ENCODE results near the gene DSCAM.
"Not testable (repeated sequence)": the region's sequence is repeated elsewhere in the genome, so short reads cannot be mapped to it uniquely, and the experiment has no call there.

DSCAM gene

DNA sequence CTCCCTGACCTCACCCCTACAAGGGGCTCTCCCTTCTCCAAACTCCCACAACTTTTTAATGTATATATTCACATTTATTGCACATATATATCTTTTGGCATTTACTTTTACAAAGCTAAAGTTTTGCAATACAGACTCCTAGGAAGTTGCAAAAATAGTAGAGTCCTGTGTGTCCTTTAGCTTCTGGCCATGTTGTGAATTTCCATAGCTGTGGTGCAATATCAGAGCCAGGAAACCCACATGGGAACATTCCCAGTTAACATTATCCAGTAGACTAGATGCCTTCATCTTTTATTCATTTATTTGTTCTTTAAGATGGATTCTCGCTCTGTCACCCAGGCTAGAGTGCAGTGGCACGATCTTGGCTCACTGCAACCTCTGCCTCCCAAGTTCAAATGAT, 636.7 kb downstream of the DSCAM start:
- no peak for FAIRE-seq

DNA sequence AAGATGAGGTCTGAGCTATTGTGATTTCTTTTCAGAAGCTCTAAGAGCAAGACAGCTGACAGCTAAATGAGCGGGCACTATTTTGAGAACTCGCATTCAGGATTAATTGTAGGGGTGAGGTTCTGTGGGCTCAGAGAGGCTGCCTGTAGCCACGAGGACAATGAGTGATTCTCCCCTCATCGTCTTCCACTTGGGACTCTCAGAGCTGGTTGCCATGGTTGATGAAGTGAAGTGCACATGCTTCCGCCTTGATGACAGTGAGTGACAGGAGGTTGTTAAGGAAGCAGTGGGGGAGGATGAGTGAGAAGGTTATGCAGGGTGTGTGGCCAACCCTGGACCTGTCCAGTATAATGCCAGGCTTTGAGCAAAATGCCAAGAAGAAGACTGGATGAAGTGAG, 638.0 kb downstream of the DSCAM start:
- FAIRE-seq: no peak

DNA sequence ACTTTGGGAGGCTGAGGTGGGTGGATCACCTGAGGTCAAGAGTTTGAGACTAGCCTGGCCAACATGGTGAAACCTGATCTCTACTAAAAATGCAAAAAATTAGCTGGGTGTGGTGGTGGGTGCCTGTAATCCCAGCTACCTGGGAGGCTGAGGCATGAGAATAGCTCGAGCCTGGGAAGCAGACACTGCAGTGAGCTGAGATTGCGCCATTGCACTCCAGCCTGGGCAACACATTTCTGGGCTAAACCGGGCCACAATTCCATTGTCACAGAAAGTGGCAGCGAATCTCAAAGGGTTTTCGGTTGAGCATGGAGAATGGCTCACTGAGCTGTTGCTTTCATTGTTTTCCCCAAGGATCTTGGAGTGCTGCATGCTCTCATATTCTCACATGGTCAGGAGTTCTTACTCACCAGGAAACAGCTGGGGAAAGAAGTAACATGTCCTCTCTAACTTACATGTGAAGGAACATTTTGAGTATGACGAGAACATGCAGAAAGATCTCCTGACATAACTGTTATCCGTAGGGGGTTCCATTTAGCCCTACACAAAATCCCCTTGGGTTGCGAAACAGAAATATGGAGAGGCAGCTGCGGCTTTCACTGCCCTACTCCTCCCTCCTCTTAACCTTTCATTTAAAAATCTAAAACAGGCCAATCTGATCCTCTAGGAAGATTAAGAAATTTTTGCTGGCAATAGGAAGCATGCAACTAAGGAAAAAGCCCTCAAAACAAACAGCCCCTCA, 638.6 kb downstream of the DSCAM start:
- no peak for FAIRE-seq

DNA sequence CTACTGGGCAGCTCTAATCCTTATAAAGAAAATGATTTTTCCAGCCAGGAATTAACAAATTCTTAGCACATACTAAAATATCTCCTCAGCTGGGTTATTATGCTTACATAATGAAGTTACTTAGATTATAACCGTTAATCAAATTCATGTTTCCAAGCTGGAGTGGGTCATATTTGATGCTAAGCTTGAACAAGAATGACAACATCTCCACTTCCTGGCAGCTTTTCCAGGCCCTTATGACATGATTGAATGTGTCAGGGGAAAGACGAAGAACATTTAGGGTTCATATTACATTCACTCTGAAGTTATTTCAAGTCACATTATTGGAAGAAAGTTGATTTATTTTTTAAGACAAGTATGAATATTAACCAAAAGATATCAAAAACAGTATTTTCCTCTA, 646.0 kb downstream of the DSCAM start:
- FAIRE-seq: no peak

DNA sequence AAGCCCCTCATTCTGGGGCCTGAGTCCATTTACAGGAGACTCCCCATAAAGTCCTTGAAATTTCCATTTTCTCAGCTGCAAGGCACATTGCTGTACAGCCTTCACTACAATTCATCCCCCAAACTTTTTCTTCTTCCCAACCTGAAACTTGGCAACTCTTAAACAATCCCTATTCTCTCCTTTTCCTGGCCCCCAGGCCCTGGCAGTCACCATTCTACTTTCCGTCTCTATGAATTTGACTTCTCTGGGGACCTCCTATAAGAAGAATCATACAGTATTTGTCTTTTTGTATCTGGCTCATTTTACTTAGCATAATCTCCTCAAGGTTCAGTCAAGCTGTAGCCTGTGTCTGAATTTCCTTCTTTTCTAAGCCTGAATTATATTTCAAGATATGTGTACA, 646.8 kb downstream of the DSCAM start:
- no peak for FAIRE-seq

DNA sequence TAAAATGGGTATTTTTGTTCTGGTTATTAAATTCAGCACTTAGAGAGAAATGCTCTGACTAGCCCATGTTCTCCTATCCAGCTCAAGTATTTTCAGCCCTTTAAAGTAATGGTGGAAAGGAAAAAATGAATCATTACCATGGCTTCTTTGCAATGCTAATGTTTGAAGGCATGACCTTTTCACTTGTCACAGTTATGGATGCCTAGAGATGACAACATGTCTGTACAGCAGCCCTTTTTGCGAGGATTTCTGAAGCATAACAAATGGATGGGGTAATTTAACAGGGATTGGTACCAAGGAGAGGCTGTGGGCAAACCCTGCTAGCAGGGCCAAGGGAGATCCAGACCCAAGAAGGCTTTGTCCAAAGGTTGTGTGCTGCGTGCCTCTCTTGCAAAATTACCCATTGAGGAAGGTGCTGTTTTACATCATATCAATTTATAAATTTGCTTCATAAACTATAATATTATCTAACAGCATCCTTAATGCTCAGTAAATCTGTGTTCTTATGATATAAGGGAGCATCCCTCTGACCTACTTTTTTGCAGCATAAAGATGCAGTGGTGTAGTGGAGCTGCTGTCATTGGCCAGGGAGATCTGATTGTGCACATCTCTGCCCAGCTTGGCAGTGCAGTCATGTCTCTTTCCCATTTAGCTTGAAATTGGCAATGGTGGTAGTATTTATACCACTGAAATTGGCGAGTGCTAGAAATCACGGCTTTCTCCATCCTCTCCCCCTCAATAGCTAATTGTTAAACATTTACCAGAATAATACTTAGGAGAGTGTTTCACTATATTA, 652.6 kb downstream of the DSCAM start:
- FAIRE-seq: no peak

DNA sequence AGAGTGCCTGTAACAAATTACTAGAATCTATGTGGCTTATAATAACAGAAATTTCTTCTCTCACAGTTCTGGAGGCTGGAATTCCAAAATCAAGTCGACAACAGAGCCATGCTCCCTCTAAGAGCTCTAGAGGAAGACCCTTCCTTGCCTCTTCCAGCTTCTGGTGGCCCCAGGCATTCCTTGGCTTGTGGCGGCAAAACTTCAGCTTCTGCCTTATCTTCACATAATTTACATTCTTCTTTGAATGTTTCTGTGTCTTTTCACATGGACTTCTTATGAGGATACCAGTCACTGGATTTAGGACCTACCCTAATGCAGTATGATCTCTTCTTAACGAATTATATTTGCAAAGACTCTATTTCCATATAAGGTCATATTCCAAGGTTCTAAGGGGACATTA, 655.3 kb downstream of the DSCAM start:
- no peak for FAIRE-seq

DNA sequence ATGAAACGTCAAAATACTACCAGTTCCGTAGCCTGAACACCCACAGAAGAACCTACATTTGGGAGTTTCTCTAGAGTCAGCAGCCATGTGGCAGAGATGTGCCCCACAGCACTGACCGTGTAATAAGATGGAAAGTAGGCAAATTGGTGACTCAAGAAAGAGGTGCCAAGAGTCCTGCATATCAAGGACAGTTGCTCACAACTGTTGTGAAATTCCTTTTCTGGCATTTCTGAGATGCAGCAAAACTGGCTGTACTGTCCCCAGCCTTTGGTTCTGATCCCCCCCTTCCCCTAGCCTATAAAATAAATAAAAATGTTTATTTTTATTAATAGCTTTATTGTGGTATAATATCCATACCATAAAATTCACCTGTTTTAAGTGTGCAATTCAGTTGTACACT, 655.8 kb downstream of the DSCAM start:
- no peak for FAIRE-seq

DNA sequence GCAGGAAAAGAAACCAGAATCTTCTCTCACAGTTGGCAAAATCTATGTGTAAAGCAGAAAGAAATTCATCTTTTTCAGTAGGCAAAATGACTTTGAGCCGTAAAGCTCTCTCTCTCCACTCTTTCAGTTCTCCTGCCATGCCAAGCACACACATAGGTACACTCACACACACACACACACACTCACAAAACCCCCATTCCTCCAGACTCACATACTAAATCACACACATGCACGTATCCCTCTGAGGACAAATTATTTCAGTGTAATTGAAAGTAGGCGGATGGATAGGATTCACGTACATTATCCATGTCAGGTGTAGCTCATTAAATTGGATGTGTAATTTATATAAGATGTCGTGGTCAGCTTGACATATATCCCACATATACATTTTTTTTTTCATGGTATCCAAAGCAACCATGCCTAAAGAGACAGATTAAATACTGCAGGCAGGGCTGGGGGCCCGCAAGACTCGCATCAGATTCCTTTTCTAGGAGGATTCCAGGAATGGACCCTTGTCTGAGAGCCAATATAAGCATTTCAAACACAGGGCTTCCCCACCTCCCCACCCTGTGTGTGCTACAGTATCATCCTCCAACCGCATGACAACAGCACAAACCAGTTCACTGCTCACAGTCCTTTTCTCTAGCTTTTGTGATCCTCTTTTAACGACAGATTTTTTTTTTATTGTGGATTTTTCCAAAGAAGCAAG, 658.9 kb downstream of the DSCAM start:
- FAIRE-seq: no peak

DNA sequence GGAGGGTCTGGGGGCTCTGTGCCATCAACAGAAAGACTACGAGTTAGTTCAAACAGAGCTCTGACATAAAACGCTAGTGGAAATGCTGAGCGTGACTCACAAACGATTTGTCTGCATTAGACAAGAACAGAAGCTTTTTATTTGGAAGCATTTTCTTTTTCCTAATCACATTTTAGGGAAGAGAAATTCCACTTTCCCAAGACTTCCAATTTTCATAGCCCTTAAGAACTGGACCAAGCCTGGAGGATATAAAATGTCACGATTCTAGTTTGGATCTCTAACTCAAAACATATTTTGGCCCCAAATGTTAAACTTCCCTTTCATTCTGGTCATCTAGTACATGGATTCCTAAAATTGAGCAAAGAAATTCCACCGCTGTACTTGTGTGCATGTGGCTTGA, 659.7 kb downstream of the DSCAM start:
- no peak for FAIRE-seq

DNA sequence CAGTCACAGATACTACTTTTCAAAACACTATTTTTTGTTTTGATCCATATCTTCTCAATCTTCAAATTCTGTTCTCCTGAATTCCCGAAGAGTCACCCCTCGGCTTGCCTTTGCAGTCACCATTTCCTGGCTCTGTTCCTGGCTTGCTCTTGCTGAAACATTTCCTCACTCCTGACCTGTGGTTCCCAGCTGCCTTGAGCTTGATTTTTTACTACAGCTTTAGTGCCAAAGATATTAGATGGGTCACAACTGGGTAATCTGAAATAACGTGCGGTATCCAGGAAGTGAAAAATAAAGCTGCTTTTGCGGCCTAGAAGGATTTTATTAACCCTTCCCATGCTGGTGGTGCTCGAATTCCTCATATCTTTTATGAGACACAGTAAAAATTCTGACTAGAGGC, 660.9 kb downstream of the DSCAM start:
- no peak for FAIRE-seq

DNA sequence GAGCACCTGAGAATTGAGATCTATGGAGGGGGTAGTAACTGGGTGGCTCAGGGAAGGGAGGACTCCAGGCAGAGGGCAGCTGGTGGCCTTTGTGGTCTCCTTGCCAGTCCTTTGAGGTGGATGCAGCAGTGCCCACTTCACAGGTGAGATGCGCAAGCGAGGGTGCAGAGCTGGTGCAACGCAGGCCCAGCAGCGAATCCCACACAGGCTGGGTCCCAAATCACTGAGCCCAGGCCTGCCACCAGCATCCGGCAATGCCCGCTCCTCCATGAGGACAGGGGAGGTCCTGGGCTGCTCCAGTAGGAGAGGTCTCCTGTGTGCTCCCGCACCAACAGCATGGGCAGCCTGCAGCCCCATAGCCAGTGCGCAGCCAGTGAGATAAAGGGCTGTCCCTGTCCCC, 661.8 kb downstream of the DSCAM start:
- no peak for FAIRE-seq

DNA sequence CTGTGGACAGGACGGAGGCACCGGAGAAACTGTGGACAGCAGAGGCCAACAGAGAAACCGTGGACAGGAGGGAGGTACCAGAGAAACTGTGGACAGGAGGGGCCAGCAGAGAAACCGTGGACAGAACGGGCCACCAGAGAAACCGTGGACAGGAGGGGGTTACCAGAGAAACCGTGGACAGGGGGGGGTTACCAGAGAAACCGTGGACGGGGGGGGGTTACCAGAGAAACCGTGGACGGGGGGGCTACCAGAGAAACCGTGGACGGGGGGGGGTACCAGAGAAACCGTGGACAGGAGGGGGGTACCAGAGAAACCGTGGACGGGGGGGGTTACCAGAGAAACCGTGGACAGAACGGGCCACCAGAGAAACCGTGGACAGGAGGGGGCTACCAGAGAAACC, 664.5 kb downstream of the DSCAM start:
- not testable (repeated sequence) for FAIRE-seq

DNA sequence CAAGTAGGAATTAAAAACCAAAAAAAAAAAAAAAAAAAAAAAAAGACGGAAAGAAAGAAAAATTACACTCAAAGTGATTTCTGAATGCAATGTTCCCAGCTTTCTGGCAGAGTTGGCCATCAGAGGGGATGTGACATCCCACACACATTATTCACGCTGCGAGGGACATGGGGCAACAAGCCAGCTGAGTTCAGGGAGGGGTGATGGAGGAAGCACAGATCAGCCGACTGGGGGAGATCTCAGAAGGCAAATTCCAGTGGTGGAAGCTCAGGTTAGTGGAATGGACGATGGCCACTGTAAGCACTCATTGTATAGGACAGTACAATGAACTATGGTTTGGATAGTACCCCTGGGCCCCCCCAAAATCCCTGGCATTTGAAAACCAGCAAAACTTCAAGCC, 667.8 kb downstream of the DSCAM start:
- no peak for FAIRE-seq

DNA sequence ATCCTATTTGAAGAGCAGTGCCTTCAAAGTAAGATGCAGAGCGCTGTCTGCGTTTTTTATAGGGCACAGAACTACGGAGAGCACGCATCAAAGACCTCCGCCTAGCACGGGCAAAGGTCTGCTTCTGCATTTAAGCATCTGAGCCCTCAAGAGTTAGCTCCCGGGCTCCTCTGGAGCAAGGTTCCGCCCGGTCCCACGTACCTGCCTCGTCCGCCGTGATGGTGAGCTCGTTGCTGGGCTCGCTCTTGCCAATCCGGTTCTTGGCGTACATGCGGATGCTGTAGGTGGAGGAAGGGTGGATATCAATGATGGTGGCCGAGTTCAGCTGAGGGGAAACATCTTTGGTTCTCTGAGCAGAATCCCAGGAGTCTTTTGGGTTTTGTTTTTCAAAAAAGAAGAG, 668.2 kb downstream of the DSCAM start:
- no peak for FAIRE-seq

DNA sequence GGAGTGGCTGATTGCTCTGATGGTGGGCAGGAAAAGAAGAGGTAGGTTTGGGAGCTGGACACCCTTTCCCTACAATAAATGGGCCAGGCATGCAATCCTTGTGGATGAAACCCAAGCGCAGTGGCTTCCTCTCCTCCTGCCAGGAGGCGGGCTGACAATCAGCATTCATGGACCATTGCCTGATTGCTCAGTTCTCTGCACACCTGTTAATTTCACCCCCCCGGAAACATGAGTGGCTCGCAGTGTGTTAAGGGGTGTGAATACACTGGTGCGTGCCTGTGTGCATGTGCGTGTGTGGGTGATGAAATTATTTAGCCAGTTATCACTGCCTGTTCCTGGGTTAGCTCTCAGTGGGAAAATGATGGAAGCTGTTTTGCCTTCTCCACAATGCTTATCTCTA, 669.0 kb downstream of the DSCAM start:
- no peak for FAIRE-seq

DNA sequence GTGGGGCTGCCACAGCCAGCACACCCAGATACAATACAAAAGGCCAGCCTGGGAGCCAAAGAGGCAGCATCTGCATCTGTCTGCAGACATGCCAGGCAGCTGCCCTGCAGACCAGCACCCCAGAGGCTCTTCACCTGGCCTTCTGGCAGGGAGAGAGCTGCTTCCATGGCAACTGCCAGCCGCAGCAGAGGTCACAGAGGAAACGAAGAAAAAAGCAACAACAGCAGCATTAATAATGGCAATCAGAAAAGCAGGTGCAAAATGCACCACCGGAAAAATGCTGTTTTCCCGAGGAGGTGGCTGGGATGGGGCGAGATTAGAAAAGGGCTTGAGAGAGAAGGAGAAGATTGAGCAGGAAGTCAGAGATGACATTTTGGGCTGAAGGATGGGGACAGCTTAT, 670.2 kb downstream of the DSCAM start:
- FAIRE-seq: no peak

DNA sequence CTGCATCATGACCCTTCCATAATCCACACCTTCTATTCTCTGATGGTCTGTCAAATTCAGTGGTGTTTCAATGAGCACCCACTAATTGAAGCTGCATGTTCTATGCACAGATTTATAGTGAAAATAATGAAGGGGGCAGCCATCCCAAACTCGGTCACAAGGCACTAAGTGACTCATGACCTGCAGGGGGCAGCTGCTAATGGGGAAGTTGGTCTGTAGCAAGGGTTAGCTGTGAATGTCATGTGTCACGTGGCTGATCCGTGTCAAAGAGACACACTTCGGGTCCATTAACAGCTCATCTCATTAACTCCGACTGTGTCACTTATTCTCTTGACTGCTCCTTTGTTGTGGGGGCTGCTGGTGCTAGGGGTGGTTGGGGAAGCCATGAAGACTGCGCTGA, 673.1 kb downstream of the DSCAM start:
- FAIRE-seq: no peak

DNA sequence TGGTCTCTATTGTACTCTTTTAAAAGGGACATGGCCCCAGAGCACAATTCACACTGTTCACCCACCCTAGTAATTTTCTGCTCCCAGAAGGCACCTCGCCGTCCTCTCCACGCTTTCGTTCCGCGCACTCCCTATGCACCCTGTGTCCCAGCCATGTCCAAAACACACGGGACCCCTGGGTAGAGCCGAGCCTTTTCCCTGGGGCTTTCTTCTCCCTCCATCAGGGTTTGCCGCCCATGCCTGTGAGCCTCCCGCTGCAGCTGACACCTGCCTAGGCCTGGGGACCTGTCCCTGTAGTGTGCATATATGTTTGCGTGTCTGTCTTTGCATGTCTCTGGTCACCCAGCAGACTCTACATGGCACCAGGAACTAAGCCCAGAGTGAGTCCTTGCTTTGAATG, 677.0 kb downstream of the DSCAM start:
- no peak for FAIRE-seq

DNA sequence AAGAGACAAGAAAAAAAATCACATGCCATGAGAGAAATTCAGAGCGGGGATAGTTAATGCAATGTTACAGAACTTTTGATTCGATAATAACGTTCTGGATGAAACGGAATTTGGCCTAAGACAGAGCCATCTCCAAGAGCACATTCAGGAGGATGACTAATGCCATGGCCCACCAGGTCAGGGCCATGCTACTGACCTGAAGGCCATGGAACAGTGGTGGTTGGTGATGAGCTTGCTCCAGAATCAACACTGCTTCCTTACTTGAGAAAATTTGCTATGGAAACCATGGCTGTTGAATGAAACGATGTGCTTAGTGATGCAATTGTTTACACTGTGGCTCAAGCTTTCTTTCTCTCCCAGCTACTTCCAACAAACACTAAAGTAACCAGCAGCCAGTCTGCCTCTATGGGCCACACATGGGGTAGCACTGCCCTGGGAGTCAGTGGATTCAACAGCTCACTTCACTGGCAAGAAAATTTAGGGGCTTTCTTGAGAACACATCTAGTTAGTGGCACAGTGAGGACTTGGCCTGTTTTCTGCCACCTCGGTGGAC, 680.6 kb downstream of the DSCAM start:
- no peak for FAIRE-seq

DNA sequence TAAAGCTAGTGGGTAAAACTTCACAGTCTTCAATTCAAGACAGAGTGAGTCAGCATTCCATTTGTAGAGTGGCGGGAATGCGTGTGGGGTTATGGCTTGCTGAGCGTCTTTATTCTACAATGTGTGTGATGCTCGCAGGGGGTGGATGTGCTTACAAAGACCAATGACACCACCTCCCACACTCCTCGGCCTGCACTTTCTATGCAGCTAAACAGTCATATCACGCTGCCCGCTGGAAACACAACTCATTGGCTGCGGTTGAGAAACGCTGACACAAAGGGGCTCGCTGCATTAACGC, 681.2 kb downstream of the DSCAM start:
- FAIRE-seq: no peak

DNA sequence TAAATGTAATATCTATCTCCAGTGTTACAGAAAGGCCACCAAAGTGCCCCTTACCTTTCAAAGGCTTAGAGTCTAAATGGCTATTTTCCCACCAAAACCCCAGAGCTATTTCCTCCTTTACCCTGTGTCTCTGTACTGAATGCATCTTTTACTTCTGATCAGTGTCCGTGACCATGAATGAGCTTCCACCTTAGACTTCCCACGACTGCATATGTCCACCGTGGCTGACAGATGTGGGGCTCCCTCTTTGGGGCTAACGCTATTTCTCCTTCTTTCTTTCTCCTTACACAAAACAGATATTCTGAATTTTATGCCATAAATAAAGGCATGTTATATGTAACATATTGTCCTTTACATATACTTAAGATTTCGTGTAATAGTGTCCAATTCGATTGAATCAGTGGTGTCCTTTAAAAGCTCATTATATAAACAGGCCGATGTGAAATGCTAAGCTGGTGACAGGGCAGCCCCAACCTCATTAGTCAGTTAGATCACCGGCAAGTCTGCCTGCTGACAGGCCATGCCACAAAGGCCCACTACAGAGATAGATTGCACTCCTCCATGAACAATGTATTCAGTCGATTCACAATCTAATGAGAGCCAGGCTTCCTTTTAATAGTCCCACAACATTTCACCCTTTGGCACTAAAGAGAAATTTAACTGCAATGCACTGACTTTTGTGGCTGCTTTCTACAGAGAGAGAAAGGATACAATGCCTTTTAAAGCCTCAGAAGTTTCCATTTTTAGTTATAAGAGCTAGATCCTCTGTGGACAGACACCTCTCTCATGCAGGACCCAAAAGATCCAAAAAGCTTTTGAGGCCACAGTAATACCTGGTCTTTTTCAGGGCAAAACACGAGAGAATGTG, 681.8 kb downstream of the DSCAM start:
- no peak for FAIRE-seq

DNA sequence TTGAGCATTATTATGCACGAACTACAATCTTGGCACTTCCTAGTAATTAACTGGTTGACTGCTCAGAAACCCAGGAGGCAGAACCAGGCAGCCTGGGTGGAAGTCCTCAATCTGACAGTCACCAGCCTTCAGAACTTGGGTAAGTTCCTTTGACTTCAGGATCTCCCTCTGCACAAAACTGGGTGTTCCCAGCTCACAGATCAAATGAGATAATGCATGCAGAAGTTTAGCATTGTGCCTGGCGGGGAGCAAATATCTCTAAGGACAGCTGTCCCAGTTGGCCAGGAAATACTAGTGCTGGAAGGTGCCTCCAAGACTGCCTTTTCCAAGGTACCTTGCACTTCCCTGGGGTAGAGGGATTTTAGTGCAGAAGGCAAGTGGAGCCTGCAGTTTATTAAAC, 684.9 kb downstream of the DSCAM start:
- FAIRE-seq: no peak
